Measurements from ENCODE around the gene EPS15. TPM values are rescaled to one million over a fixed set of nuclear protein-coding genes. Genes with fewer than 3 reads are reported as not detected.
A peak's percentile ranks its signal among the peaks of the same experiment; 100 is the strongest.

The EPS15 gene
- total RNA-seq, 1 donor, result 82.2 TPM

- Histone ChIP-seq H4K20me1 (ENCODE audit: insufficient read depth, low read length) (no peaks in the 10 kb centered on the region), H3K4me3 (ENCODE audit: insufficient read depth, low read length) (no peak overlapping the region), H3K27ac (ENCODE audit: low read depth, low read length) (no peak overlapping the region), H3K27me3 (ENCODE audit: insufficient read depth, low read length) (peaks cover 20% of the 10 kb centered on the region), H2AFZ (ENCODE audit: low read length) (no peak overlapping the region), H3K4me1 (ENCODE audit: insufficient read depth, low read length) (no peaks in the 10 kb centered on the region), H3K9me3 (ENCODE audit: low read depth, low read length) (no peaks in the 10 kb centered on the region), H3K4me2 (ENCODE audit: insufficient read depth, low read length) (no peak overlapping the region), H3K36me3 (ENCODE audit: insufficient read depth, low read length) (peaks cover 2% of the 10 kb centered on the region), H3K79me2 (ENCODE audit: insufficient read depth, low read length) (no peaks in the 10 kb centered on the region)
- no peak for DNase-seq (ENCODE audit: insufficient read length, low spot score, missing footprints)
- TF ChIP-seq, protein P1, sequence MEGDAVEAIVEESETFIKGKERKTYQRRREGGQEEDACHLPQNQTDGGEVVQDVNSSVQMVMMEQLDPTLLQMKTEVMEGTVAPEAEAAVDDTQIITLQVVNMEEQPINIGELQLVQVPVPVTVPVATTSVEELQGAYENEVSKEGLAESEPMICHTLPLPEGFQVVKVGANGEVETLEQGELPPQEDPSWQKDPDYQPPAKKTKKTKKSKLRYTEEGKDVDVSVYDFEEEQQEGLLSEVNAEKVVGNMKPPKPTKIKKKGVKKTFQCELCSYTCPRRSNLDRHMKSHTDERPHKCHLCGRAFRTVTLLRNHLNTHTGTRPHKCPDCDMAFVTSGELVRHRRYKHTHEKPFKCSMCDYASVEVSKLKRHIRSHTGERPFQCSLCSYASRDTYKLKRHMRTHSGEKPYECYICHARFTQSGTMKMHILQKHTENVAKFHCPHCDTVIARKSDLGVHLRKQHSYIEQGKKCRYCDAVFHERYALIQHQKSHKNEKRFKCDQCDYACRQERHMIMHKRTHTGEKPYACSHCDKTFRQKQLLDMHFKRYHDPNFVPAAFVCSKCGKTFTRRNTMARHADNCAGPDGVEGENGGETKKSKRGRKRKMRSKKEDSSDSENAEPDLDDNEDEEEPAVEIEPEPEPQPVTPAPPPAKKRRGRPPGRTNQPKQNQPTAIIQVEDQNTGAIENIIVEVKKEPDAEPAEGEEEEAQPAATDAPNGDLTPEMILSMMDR (IDR thresholded peaks at IDR 0.05; ENCODE audit: extremely low read depth, low read depth, low read length), result no peak
Observed at GRCh38 chr1:51349862-51350261, 169.2 kb downstream of the EPS15 start.

DNA sequence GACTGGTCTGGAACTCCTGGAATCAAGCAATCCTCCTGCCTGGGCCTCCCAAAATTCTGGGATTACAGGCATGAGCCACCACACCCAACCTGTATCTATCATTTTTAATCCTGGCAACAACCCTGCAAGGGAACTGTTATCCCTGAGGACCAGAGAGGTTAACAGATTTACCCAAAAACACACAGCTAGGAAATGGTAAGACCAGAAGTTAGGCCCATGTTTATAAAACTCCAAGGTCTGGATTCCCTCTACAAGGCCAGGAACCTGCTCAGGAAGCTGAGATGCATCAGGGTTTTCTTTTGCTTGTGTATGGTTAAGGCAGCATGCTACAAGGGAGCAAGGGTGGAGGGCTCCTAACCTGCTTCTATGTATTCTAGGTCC is 170.9 kb downstream of the EPS15 start:
- H3K4me2 ChIP-seq (ENCODE audit: insufficient read depth, low read length), result no peak overlapping the region
- no peaks in the 10 kb centered on the region for H3K9me3 ChIP-seq (ENCODE audit: low read depth, low read length)

GRCh38 chr1:51347398-51348146 is 171.5 kb downstream of the EPS15 start:
- Histone ChIP-seq H3K36me3 (ENCODE audit: insufficient read depth, low read length) (no peaks in the 10 kb centered on the region), H2AFZ (ENCODE audit: low read length) (no peak overlapping the region), H3K27me3 (ENCODE audit: insufficient read depth, low read length) (peaks cover 43% of the 10 kb centered on the region), H3K9me3 (ENCODE audit: low read depth, low read length) (no peaks in the 10 kb centered on the region), H3K4me2 (ENCODE audit: insufficient read depth, low read length) (no peak overlapping the region), H4K20me1 (ENCODE audit: insufficient read depth, low read length) (no peaks in the 10 kb centered on the region), H3K4me1 (ENCODE audit: insufficient read depth, low read length) (no peaks in the 10 kb centered on the region), H3K27ac (ENCODE audit: low read depth, low read length) (no peak overlapping the region), H3K79me2 (ENCODE audit: insufficient read depth, low read length) (no peaks in the 10 kb centered on the region), H3K4me3 (ENCODE audit: insufficient read depth, low read length) (no peak overlapping the region)
- TF ChIP-seq, protein P1 (IDR thresholded peaks at IDR 0.05; ENCODE audit: extremely low read depth, low read depth, low read length), result no peak
- DNase-seq (ENCODE audit: insufficient read length, low spot score, missing footprints), result peak; percentile 71

More for the DNA sequence above, 170.9 kb downstream of the EPS15 start:
- Histone ChIP-seq H2AFZ (ENCODE audit: low read length) (no peak overlapping the region), H3K4me3 (ENCODE audit: insufficient read depth, low read length) (no peak overlapping the region), H3K27me3 (ENCODE audit: insufficient read depth, low read length) (peaks cover 38% of the 10 kb centered on the region), H4K20me1 (ENCODE audit: insufficient read depth, low read length) (no peaks in the 10 kb centered on the region), H3K27ac (ENCODE audit: low read depth, low read length) (no peak overlapping the region), H3K79me2 (ENCODE audit: insufficient read depth, low read length) (no peaks in the 10 kb centered on the region), H3K4me1 (ENCODE audit: insufficient read depth, low read length) (no peaks in the 10 kb centered on the region), H3K36me3 (ENCODE audit: insufficient read depth, low read length) (no peaks in the 10 kb centered on the region)
- DNase-seq (ENCODE audit: insufficient read length, low spot score, missing footprints), result no peak
- TF ChIP-seq, protein P1 (IDR thresholded peaks at IDR 0.05; ENCODE audit: extremely low read depth, low read depth, low read length), result no peak

DNA sequence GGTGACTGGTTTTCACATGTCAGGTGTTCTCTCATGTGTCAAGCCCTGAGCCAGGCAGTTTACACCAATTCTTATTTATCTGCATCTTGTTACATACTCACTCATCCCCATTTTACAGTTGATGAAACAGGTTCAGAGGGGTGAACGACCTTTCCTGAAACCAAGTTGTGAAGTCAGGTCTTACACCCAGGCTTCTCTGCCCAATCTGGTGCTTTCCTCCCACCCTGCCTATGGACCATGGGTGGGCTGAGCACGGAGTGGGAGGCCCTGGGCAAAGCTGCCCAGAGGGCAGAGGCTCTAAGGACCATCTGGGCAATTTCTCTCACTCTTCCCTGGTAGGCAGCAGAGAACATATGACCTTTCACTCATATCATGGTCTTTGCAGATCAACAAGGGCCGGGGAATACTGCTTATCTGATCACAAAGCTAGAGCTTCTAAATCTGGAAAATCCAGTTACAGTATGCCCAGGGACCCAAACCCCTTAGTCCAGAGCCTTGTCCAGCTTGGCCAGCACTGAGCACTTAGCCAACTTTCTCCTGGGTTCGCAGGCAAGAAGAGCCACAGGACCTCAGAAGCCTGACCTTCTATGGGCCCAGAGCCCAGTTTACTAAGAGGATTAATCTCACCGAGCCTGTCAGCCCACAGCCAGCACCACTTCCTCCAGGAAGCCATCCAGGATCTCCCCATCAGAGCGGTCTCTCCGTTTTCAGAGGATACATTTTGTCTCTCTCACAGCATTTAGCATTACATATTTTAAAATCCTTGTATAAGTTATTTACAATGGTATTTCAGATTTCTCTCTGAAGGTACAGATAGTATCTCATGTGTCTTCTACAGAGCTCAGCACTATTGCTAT is 172.8 kb downstream of the EPS15 start:
- Histone ChIP-seq H3K27me3 (ENCODE audit: insufficient read depth, low read length) (peaks cover 43% of the 10 kb centered on the region), H3K4me3 (ENCODE audit: insufficient read depth, low read length) (no peak overlapping the region), H3K9me3 (ENCODE audit: low read depth, low read length) (no peaks in the 10 kb centered on the region), H2AFZ (ENCODE audit: low read length) (no peak overlapping the region), H4K20me1 (ENCODE audit: insufficient read depth, low read length) (no peaks in the 10 kb centered on the region), H3K79me2 (ENCODE audit: insufficient read depth, low read length) (no peaks in the 10 kb centered on the region), H3K4me2 (ENCODE audit: insufficient read depth, low read length) (no peak overlapping the region), H3K27ac (ENCODE audit: low read depth, low read length) (no peak overlapping the region), H3K4me1 (ENCODE audit: insufficient read depth, low read length) (no peaks in the 10 kb centered on the region), H3K36me3 (ENCODE audit: insufficient read depth, low read length) (no peaks in the 10 kb centered on the region)
- TF ChIP-seq, protein P1 (IDR thresholded peaks at IDR 0.05; ENCODE audit: extremely low read depth, low read depth, low read length), result no peak
- DNase-seq (ENCODE audit: insufficient read length, low spot score, missing footprints), result peak; percentile 86
